Activated T-cell treated with anti-CD3 and anti-CD28 coated beads, Interleukin-2, amount 50 U/mL, for 4 hours (primary cell): ENCODE measurements around the gene RPS8. TPM values are rescaled to one million over a fixed set of nuclear protein-coding genes. Genes with fewer than 3 reads are reported as not detected.
"Not testable (repeated sequence)": the region's sequence is repeated elsewhere in the genome, so short reads cannot be mapped to it uniquely, and the experiment has no call there.

ENCODE experiments used
- ATAC-seq, 2 donors: fragments of 200-7000 bp; cut with Tn5 transposase; one replicate each; pipeline ENCODE4 v1.10.0; 2021
- DNase-seq: peaks from one replicate; pipeline ENCODE4 v3.0.0-alpha.2; 2020
- H3K27me3 Mint-ChIP-seq: one replicate; pipeline ENCODE4 v1.8.0; 2021; ENCODE audit warnings: low read depth, mixed read lengths
- H3K36me3 Mint-ChIP-seq: one replicate; pipeline ENCODE4 v1.8.0; 2022; ENCODE audit warnings: mixed read lengths; ENCODE audit not compliant: insufficient read depth
- H3K4me1 Mint-ChIP-seq: one replicate; pipeline ENCODE4 v1.8.0; 2021; ENCODE audit warnings: low read depth, mixed read lengths
- H3K4me3 Mint-ChIP-seq: one replicate; pipeline ENCODE4 v1.8.0; 2021; ENCODE audit warnings: mild to moderate bottlenecking, moderate library complexity, mixed read lengths
- H3K9me3 Mint-ChIP-seq: one replicate; pipeline ENCODE4 v1.8.0; 2021; ENCODE audit warnings: mixed read lengths
- total RNA-seq, 3 donors: library from RNA; stranded (reverse); gene quantifications; one replicate each; pipeline ENCODE4 v1.2.1, GENCODE V29; 2021

RPS8 gene
- 1,000 to 10,000 TPM; 2,825 to 3,013 (median 2,945) TPM for total RNA-seq

- no peaks in the 10 kb centered on the region for H3K27me3 Mint-ChIP-seq
- H3K36me3 Mint-ChIP-seq = peaks cover 38% of the 10 kb centered on the region
- no peaks in the 10 kb centered on the region for H3K9me3 Mint-ChIP-seq
- H3K4me3 Mint-ChIP-seq = peak within 1 kb of the TSS; percentile 98
- ATAC-seq (peak; percentile 79 to 84), DNase-seq (peak; percentile 86)
- H3K4me1 Mint-ChIP-seq = peaks cover 32% of the 10 kb centered on the region
Measured at GRCh38 chr1:44775078-44775929, at the start of gene RPS8. Gene RPS8, plus strand, starts transcription at chr1:44775540. Its CDS starts 57 bp downstream, at chr1:44775597.

GRCh38 chr1:44730741-44731512, 44.4 kb upstream of the RPS8 start, which contains the start of gene RNU5D-1:
Gene RNU5D-1, minus strand, starts transcription at chr1:44731170.
- Mint-ChIP-seq H3K4me1 (peaks cover 29% of the 10 kb centered on the region), H3K27me3 (no peaks in the 10 kb centered on the region), H3K4me3 (peak within 1 kb of the TSS; percentile 65), H3K9me3 (no peaks in the 10 kb centered on the region), H3K36me3 (no peaks in the 10 kb centered on the region)
- DNase-seq = peak; percentile 95
- peak; percentile 84 for ATAC-seq

- Mint-ChIP-seq H3K36me3 (no peaks in the 10 kb centered on the region), H3K4me1 (peaks cover 20% of the 10 kb centered on the region), H3K27me3 (no peaks in the 10 kb centered on the region), H3K9me3 (no peaks in the 10 kb centered on the region), H3K4me3 (no peak overlapping the region)
- ATAC-seq (no peak), DNase-seq (no peak)
Measured at GRCh38 chr1:44733365-44733764, 42.0 kb upstream of the RPS8 start.

DNA sequence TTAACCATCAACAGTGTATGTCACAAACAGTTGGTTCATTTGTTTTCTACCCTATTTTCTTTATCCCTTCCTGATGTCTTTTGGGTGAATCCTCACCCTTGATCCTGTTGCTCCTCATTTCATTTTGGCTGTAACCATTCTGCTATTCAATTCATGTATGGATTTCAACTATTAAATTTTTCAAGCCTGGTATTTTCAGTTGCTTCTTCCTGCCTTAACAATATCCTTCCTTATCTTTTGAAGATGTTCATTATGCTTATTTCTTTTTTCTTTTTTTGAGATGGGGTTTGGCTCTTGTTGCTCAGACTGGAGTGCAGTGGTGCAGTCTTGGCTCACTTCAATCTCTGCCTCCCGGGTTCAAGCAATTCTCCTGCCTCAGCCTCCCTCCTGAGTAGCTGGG, 41.6 kb upstream of the RPS8 start:
- H3K27me3 Mint-ChIP-seq = no peaks in the 10 kb centered on the region
- H3K36me3 Mint-ChIP-seq = no peaks in the 10 kb centered on the region
- DNase-seq (no peak), ATAC-seq (no peak)
- no peaks in the 10 kb centered on the region for H3K9me3 Mint-ChIP-seq
- H3K4me3 Mint-ChIP-seq = no peak overlapping the region
- H3K4me1 Mint-ChIP-seq = peaks cover 20% of the 10 kb centered on the region

- Mint-ChIP-seq H3K4me1 (peaks cover 22% of the 10 kb centered on the region), H3K36me3 (no peaks in the 10 kb centered on the region), H3K4me3 (no peak overlapping the region), H3K9me3 (no peaks in the 10 kb centered on the region), H3K27me3 (no peaks in the 10 kb centered on the region)
- ATAC-seq = no peak
- DNase-seq = no peak
Measured at GRCh38 chr1:44735992-44736391, 39.3 kb upstream of the RPS8 start.

GRCh38 chr1:44738953-44739306, 36.4 kb upstream of the RPS8 start:
- peak overlapping the region; percentile 82 for H3K4me3 Mint-ChIP-seq
- not testable (repeated sequence) for H3K27me3 Mint-ChIP-seq, H3K9me3 Mint-ChIP-seq, H3K36me3 Mint-ChIP-seq, DNase-seq
- ATAC-seq = peak in 1 of 2 donors; percentile 2
- peaks cover 14% of the 10 kb centered on the region for H3K4me1 Mint-ChIP-seq

- H3K4me1 Mint-ChIP-seq = peaks cover 14% of the 10 kb centered on the region
Measured at GRCh38 chr1:44739307-44740178, 35.8 kb upstream of the RPS8 start, which contains the start of gene KIF2C. Gene KIF2C, plus strand, starts transcription at chr1:44739837. Its CDS starts 96 bp downstream, at chr1:44739933.

DNA sequence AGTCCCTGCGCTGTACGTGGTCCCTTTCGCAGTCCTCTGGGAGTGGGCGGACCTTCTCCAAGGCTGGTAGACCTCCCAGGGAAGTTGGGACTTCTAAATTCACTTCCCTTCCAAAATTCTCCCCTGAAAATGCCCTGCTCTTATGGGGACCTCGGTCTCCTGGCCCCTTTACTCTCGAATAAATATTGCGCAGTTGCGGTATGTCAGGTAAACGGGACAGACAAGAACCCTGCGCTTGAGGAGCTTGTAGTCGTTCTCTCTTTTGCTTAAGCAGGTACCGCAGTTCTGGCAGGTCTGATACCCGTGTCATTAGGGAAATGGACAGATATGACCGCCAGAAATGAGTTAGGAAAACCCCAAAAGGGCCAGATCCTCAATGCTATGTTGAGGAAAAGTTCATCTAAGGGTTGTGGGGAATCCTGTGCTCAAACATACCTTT, 35.1 kb upstream of the RPS8 start:
- H3K9me3 Mint-ChIP-seq = no peaks in the 10 kb centered on the region
- peak overlapping the region; percentile 82 for H3K4me3 Mint-ChIP-seq
- H3K27me3 Mint-ChIP-seq = no peaks in the 10 kb centered on the region
- DNase-seq (no peak), ATAC-seq (no peak)
- no peaks in the 10 kb centered on the region for H3K36me3 Mint-ChIP-seq
- H3K4me1 Mint-ChIP-seq = peaks cover 14% of the 10 kb centered on the region

More at GRCh38 chr1:44739307-44740178, 35.8 kb upstream of the RPS8 start, which contains the start of gene KIF2C:
- Mint-ChIP-seq H3K27me3 (no peaks in the 10 kb centered on the region), H3K36me3 (no peaks in the 10 kb centered on the region), H3K4me3 (peak within 1 kb of the TSS; percentile 82), H3K9me3 (no peaks in the 10 kb centered on the region)
- ATAC-seq (peak; percentile 99 to 100), DNase-seq (peak; percentile 96)

DNA sequence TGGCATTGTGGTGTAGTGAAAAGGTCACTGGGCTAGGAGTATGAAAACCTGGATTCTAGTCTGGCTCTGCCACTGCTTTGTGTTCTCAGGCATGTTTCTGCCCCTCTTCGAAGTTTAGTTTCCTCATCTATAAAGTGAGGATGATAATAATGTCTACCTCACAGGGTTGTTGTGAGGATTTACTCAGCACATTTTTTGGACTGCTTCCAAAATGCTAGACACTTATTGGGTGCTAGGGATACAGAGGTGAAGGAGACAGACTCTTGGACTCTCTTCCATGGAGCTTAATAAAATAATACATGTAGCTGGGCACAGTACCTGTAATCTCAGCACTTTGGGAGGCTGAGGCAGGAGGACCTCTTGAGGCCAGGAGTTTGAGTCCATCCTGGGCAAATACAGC, 32.1 kb upstream of the RPS8 start:
- H3K36me3 Mint-ChIP-seq = no peaks in the 10 kb centered on the region
- H3K9me3 Mint-ChIP-seq = no peaks in the 10 kb centered on the region

DNA sequence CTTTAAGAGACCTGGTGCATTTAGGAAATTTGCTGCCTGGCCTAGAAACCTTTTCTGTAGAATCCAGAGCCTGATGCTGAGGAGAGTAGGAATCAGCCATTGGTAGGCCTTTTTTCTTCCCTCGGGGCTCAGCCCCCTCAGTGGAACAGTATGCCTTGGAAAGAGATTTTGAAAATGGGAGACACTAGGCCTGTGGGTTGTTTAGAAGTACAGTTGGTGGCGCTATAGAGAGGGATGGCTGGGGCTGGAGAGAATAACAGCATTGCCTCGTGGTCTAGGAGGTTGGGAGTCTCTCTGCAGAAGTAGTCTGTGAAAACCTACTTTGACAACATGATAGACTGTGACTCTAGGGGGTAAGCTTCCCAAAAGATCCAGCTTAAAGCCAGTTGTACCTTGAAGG, 27.5 kb upstream of the RPS8 start:
- H3K27me3 Mint-ChIP-seq = no peaks in the 10 kb centered on the region
- no peak overlapping the region for H3K4me3 Mint-ChIP-seq
- no peaks in the 10 kb centered on the region for H3K36me3 Mint-ChIP-seq
- ATAC-seq = no peak
- H3K9me3 Mint-ChIP-seq = no peaks in the 10 kb centered on the region
- no peak for DNase-seq
- peaks cover 3% of the 10 kb centered on the region for H3K4me1 Mint-ChIP-seq

More for the DNA sequence above, 32.1 kb upstream of the RPS8 start:
- DNase-seq = no peak
- peaks cover 17% of the 10 kb centered on the region for H3K4me1 Mint-ChIP-seq
- no peaks in the 10 kb centered on the region for H3K27me3 Mint-ChIP-seq
- H3K4me3 Mint-ChIP-seq = no peak overlapping the region
- ATAC-seq = no peak

GRCh38 chr1:44757420-44757819, 17.9 kb upstream of the RPS8 start:
- Mint-ChIP-seq H3K9me3 (no peaks in the 10 kb centered on the region), H3K4me1 (peaks cover 5% of the 10 kb centered on the region), H3K36me3 (no peaks in the 10 kb centered on the region), H3K4me3 (no peak overlapping the region), H3K27me3 (no peaks in the 10 kb centered on the region)
- DNase-seq (no peak), ATAC-seq (no peak)

DNA sequence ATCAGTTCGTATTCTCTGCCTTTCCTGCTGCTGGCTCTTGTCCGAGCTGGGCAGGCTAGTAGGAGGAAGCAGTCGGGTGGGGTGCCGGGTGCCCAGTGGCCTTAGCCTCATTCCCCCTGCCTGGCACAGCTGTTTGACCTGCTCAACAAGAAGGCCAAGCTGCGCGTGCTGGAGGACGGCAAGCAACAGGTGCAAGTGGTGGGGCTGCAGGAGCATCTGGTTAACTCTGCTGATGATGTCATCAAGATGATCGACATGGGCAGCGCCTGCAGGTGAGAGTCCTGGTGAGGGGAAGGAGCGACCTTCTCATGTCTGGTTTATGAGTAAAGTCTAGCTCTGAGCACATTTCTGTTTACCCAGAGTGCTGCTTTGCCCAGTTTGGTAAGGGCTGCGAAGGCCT, 16.3 kb upstream of the RPS8 start:
- H3K9me3 Mint-ChIP-seq = no peaks in the 10 kb centered on the region
- H3K36me3 Mint-ChIP-seq = no peaks in the 10 kb centered on the region
- ATAC-seq (no peak), DNase-seq (no peak)
- no peaks in the 10 kb centered on the region for H3K27me3 Mint-ChIP-seq
- peaks cover 5% of the 10 kb centered on the region for H3K4me1 Mint-ChIP-seq
- H3K4me3 Mint-ChIP-seq = no peak overlapping the region

DNA sequence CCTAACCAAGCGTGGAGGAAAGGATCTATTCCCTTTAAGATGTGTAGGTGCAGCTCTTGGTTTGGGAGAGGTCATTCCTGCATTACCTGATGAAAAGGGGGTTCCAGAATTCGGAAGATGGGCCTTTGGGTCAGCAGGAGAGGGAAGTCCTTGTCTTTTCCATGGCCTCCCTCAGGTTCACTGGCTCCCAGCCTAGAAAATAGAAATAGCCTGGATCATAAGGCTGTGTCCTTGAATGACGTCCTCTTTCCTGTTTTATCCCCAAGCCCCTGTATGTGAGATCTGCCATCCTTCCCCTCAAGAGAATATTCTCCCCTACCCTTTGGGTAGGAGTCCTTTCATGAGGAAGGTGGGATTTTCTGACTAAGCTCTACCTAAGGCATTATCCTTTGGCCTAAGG, 14.5 kb upstream of the RPS8 start:
- Mint-ChIP-seq H3K4me1 (peaks cover 5% of the 10 kb centered on the region), H3K27me3 (no peaks in the 10 kb centered on the region), H3K36me3 (no peaks in the 10 kb centered on the region), H3K9me3 (no peaks in the 10 kb centered on the region), H3K4me3 (no peak overlapping the region)
- DNase-seq (no peak), ATAC-seq (no peak)

DNA sequence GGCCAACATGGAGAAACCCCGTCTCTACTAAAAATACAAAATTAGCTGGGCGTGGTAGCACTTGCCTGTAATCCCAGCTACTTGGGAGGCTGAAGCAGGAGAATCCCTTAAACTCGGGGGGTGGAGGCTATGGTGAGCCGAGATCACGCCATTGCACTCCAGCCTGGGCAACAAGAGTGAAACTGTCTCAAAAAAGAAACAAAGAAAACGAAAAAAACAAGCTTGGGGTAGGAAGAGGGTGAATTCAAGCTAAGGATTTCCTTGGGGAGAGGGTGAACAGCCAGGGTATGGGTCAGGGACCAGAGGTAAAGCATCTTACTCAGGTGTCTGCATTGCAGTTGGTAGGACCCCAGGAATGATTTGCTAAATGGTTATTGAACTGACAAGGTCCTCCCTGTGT, 8.9 kb upstream of the RPS8 start:
- H3K36me3 Mint-ChIP-seq, H3K27me3 Mint-ChIP-seq, H3K4me3 Mint-ChIP-seq, H3K9me3 Mint-ChIP-seq, H3K4me1 Mint-ChIP-seq, ATAC-seq, DNase-seq: not testable (repeated sequence)
